Measurements from ENCODE around the gene UGP2.
"Not testable (repeated sequence)": the region's sequence is repeated elsewhere in the genome, so short reads cannot be mapped to it uniquely, and the experiment has no call there.

The UGP2 gene

DNA sequence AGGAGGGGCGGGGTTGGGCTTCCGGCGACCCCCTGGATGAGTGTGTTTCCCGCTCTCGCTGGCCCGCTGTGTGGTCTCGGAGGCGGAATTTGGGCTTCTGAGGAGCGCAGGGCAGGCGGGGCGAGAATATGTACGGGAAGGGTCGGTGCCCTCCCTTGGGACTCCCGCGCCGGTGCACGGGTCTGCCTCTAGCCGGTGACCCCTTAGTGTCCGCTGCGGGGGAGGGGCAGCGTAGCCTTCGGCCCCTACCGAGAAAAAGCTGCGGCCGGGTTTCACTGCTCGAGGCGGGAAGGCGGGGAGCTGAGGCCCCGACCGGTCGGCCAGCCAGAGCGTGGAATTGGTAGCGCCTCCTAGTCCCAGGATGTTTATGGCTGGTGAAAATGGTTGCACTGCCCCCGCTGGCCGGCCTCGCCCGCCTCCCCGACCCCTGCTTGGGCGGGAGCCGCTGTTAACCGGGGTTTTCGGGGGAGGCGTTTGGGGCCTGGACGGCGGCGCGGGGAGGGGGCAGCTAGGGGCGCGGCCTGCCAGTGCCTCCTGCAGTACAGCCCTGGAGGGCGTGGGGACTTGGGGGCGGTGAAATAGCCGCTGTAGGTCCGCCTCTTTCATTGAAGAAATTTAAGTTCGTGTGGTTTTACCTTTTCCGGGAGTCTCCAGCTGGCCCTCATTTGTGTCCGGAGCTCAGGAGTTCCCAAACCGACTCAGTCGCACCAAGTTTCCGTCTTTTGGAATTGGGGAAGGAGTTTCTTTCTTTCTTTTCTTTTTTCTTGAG is at the start of gene UGP2:
TSS of gene UGP2 (plus strand) at position 643 of the 769 bp plus-strand sequence. CDS start 290 bp downstream, outside the sequence.
- Histone ChIP-seq H3K27ac (ENCODE audit: low read depth, low read length) (peak within 1 kb of the TSS; percentile 94), H3K4me1 (ENCODE audit: control insufficient read depth, insufficient read depth, low read length) (peaks cover 17% of the 10 kb centered on the region), H3K9ac (ENCODE audit: low read length) (peak within 1 kb of the TSS; percentile 91), H3K36me3 (ENCODE audit: control insufficient read depth, insufficient read depth, low read length) (peaks cover 22% of the 10 kb centered on the region; the same call in 1 of the 2 replicates), H3K27me3 (ENCODE audit: control insufficient read depth, insufficient read depth, low read length) (no peaks in the 10 kb centered on the region), H3K9me3 (ENCODE audit: control insufficient read depth, insufficient read depth, low read depth, low read length) (no peaks in the 10 kb centered on the region), H3K4me3 (ENCODE audit: low read depth, low read length) (peak within 1 kb of the TSS; percentile 94)

DNA sequence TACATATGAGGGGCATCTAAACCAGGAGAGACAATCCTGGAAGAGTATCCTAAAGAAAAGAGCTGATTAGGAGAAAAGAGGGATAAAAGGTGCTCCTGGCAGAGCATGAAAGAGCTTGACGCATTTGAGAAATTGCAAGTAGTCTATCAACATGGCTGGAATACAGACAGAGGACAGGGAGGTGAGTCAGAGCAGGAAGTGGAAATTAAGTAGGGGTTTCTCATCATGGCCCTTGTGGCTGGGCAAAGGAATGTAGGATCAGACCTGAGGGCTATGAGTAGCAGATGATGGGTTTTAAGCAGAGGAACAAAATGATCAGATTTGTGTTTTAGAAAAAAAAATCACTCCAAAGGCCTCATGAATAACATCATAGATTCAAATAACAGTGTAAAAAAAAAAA is 49.2 kb upstream of the UGP2 start:
- Histone ChIP-seq H3K36me3 (ENCODE audit: control insufficient read depth, insufficient read depth, low read length) (no peaks in the 10 kb centered on the region), H3K4me3 (ENCODE audit: low read depth, low read length) (no peak overlapping the region), H3K9me3 (ENCODE audit: control insufficient read depth, insufficient read depth, low read depth, low read length) (peaks cover 4% of the 10 kb centered on the region; the same call in 1 of the 2 replicates), H3K4me1 (ENCODE audit: control insufficient read depth, insufficient read depth, low read length) (peaks cover 11% of the 10 kb centered on the region), H3K9ac (ENCODE audit: low read length) (no peak overlapping the region), H3K27ac (ENCODE audit: low read depth, low read length) (no peak overlapping the region), H3K27me3 (ENCODE audit: control insufficient read depth, insufficient read depth, low read length) (no peaks in the 10 kb centered on the region)

DNA sequence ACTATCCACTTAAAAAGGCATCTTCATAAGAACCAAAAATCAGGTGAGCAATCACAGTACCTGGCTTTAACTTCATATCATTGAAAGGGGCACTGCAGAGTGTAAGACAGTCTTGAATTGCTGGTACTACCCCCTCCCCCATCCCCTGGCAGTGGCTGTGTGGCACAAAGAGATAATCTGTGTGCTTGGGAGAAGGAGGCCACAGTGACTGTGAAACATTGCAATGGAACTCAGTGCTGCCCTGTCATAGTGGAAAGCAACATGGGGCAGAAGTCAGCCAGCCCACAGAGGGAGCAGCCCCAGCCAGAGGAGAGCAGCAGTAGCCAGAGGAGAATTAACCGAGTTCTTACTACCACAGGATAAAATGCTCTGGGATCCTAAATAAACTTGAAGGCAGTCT is 45.3 kb upstream of the UGP2 start:
- peaks cover 5% of the 10 kb centered on the region for H3K4me1 ChIP-seq (ENCODE audit: control insufficient read depth, insufficient read depth, low read length)
- H3K27me3 ChIP-seq (ENCODE audit: control insufficient read depth, insufficient read depth, low read length) = no peaks in the 10 kb centered on the region
- no peaks in the 10 kb centered on the region for H3K36me3 ChIP-seq (ENCODE audit: control insufficient read depth, insufficient read depth, low read length)
- peaks cover 7% of the 10 kb centered on the region for H3K9me3 ChIP-seq (ENCODE audit: control insufficient read depth, insufficient read depth, low read depth, low read length)
- H3K9ac ChIP-seq (ENCODE audit: low read length) = no peak overlapping the region
- H3K27ac ChIP-seq (ENCODE audit: low read depth, low read length) = no peak overlapping the region
- H3K4me3 ChIP-seq (ENCODE audit: low read depth, low read length) = no peak overlapping the region

DNA sequence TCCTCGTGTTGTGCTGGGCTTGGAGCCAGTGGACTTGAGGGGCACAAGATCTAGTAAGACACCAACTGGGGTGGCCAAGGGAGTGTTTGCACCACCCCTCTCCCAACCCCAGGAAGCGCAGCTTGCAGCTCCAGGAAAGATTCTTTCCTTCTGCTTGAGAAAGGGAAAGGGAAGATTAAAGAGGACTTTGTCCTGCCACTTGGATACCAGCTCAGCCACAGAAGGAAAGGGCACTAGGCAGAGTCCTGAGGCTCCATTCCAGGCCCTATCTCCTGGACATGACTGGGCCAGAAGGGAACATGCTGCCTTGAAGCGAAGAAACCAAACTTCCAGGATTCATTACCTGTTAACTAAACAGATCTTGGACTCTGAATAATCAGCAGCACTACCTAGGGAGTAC is 44.9 kb upstream of the UGP2 start:
- H3K9me3 ChIP-seq (ENCODE audit: control insufficient read depth, insufficient read depth, low read depth, low read length) = peaks cover 9% of the 10 kb centered on the region
- H3K4me1 ChIP-seq (ENCODE audit: control insufficient read depth, insufficient read depth, low read length) = peaks cover 4% of the 10 kb centered on the region; the same call in 1 of the 2 replicates
- H3K4me3 ChIP-seq (ENCODE audit: low read depth, low read length) = no peak overlapping the region
- H3K27me3 ChIP-seq (ENCODE audit: control insufficient read depth, insufficient read depth, low read length) = no peaks in the 10 kb centered on the region
- H3K9ac ChIP-seq (ENCODE audit: low read length) = no peak overlapping the region
- no peaks in the 10 kb centered on the region for H3K36me3 ChIP-seq (ENCODE audit: control insufficient read depth, insufficient read depth, low read length)
- H3K27ac ChIP-seq (ENCODE audit: low read depth, low read length) = no peak overlapping the region

DNA sequence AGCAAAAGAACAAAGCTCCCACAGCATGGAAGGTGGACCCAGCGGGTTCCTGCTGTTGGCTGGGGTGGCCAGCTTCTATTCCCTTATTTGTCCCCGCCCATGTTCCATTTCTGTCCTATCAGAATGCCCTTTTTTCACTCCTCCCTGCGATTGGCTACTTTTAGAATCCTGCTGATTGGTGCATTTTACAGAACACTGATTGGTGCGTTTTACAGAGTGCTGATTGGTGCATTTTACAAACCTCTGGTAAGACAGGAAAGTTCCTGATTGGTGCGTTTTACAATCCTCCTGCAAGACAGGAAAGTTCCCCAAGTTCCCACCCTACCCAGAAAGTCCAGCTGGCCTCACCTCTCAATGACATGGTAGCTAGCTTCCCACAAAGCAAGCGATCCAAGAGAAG is 40.2 kb upstream of the UGP2 start:
- H3K27ac ChIP-seq (ENCODE audit: low read depth, low read length) = no peak overlapping the region
- peaks cover 2% of the 10 kb centered on the region; the same call in 1 of the 2 replicates for H3K4me1 ChIP-seq (ENCODE audit: control insufficient read depth, insufficient read depth, low read length)
- H3K4me3 ChIP-seq (ENCODE audit: low read depth, low read length) = no peak overlapping the region
- H3K9me3 ChIP-seq (ENCODE audit: control insufficient read depth, insufficient read depth, low read depth, low read length) = peaks cover 16% of the 10 kb centered on the region
- no peaks in the 10 kb centered on the region for H3K36me3 ChIP-seq (ENCODE audit: control insufficient read depth, insufficient read depth, low read length)
- no peaks in the 10 kb centered on the region for H3K27me3 ChIP-seq (ENCODE audit: control insufficient read depth, insufficient read depth, low read length)
- H3K9ac ChIP-seq (ENCODE audit: low read length) = no peak overlapping the region

DNA sequence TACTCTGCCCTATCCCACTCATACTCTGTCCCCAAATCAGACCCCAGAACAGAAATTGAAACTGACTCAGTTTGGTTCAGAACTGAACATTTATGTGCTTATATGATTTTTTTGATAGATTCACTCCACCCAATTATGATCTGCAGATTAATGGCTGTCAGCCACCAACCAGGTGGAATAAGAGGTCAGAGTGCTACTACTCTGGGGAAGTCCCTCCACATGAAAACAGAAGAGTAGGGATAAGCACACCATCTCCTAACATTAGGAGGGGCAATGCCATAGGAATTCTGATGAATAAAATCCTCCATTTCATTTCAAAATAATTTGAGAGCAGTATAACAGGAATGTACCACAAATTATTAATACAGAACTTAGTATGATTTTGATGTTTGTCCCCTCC is 36.3 kb upstream of the UGP2 start:
- Histone ChIP-seq H3K9me3 (ENCODE audit: control insufficient read depth, insufficient read depth, low read depth, low read length) (peaks cover 31% of the 10 kb centered on the region), H3K27ac (ENCODE audit: low read depth, low read length) (no peak overlapping the region), H3K36me3 (ENCODE audit: control insufficient read depth, insufficient read depth, low read length) (no peaks in the 10 kb centered on the region), H3K4me3 (ENCODE audit: low read depth, low read length) (no peak overlapping the region), H3K27me3 (ENCODE audit: control insufficient read depth, insufficient read depth, low read length) (no peaks in the 10 kb centered on the region), H3K4me1 (ENCODE audit: control insufficient read depth, insufficient read depth, low read length) (no peaks in the 10 kb centered on the region), H3K9ac (ENCODE audit: low read length) (no peak overlapping the region)

DNA sequence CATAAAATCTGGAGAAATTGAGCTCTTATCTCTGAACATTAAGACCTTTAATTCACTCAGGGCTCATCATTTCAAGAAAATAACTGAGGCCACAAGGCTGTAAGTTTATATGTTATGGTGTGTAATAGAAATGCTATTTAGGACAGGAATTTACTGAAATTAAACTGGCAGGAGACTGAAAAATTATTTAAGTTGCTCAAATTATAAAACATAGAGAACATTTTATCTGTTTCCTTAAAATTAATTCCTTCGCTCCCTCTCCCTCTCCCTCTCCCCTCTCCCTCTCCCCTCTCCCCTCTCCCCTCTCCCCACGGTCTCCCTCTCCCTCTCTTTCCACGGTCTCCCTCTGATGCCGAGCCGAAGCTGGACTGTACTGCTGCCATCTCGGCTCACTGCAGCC is 33.7 kb upstream of the UGP2 start:
- not testable (repeated sequence) for H3K9ac ChIP-seq (ENCODE audit: low read length); H3K36me3 ChIP-seq (ENCODE audit: control insufficient read depth, insufficient read depth, low read length); H3K4me1 ChIP-seq (ENCODE audit: control insufficient read depth, insufficient read depth, low read length); H3K27me3 ChIP-seq (ENCODE audit: control insufficient read depth, insufficient read depth, low read length); H3K27ac ChIP-seq (ENCODE audit: low read depth, low read length); H3K4me3 ChIP-seq (ENCODE audit: low read depth, low read length)
- H3K9me3 ChIP-seq (ENCODE audit: control insufficient read depth, insufficient read depth, low read depth, low read length) = peaks cover 27% of the 10 kb centered on the region

DNA sequence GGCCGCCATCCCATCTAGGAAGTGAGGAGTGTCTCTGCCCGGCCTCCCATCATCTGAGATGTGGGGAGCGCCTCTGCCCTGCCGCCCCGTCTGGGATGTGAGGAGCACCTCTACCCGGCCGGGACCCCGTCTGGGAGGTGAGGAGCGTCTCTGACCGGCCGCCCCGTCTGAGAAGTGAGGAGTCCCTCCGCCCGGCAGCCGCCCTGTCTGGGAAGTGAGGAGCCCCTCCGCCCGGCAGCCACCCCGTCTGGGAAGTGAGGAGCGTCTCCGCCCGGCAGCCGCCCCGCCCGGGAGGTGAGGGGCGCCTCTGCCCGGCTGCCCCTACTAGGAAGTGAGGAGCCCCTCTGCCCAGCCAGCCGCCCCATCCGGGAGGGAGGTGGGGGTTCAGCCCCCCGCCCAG is 32.8 kb upstream of the UGP2 start:
- peaks cover 27% of the 10 kb centered on the region for H3K9me3 ChIP-seq (ENCODE audit: control insufficient read depth, insufficient read depth, low read depth, low read length)
- not testable (repeated sequence) for H3K4me3 ChIP-seq (ENCODE audit: low read depth, low read length); H3K4me1 ChIP-seq (ENCODE audit: control insufficient read depth, insufficient read depth, low read length); H3K36me3 ChIP-seq (ENCODE audit: control insufficient read depth, insufficient read depth, low read length); H3K9ac ChIP-seq (ENCODE audit: low read length); H3K27ac ChIP-seq (ENCODE audit: low read depth, low read length); H3K27me3 ChIP-seq (ENCODE audit: control insufficient read depth, insufficient read depth, low read length)

DNA sequence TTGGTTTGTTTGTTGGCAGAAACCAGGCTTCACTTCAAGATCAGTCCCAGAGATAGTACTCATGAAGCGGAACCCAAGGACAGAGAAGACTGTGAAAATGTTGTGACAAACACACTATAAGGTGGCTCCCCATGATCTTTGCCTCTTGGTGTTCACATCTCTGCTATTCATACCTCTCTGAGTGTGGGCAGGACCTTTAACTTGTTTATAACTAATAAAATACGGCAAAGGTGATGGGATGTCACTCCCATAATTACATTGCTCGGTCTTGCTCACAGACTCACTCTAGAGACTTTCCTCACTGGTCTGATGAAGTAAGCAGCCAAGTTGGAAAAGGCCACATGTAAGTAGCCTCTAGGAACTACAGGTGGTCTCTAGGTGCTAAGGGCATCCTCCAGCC is 30.6 kb upstream of the UGP2 start:
- Histone ChIP-seq H3K4me1 (ENCODE audit: control insufficient read depth, insufficient read depth, low read length) (0 out of 2 replicates have a peak, but pooled peaks cover 6% of the 10 kb centered on the region), H3K4me3 (ENCODE audit: low read depth, low read length) (no peak overlapping the region), H3K27me3 (ENCODE audit: control insufficient read depth, insufficient read depth, low read length) (no peaks in the 10 kb centered on the region), H3K36me3 (ENCODE audit: control insufficient read depth, insufficient read depth, low read length) (no peaks in the 10 kb centered on the region), H3K27ac (ENCODE audit: low read depth, low read length) (no peak overlapping the region), H3K9me3 (ENCODE audit: control insufficient read depth, insufficient read depth, low read depth, low read length) (peaks cover 19% of the 10 kb centered on the region), H3K9ac (ENCODE audit: low read length) (no peak overlapping the region)

DNA sequence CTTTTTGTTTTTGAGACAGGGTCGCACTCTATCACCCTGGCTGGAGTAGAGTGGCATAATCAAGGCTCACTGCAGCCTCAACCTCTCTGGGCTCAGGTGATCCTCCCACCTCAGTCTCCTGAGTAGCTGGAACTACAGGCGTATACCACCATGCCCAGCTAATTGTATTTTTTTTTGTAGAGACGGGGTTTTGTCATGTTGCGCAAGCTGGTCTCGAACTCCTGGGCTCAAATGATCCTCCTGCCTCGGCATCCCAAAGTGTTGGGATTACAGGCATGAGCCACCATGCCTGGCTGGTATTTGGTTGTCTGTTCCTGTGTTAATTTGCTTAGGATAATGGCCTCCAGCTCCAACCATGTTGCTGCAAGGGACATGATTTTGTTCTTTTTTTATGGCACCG is 29.8 kb upstream of the UGP2 start:
- H3K4me3 ChIP-seq (ENCODE audit: low read depth, low read length); H3K27ac ChIP-seq (ENCODE audit: low read depth, low read length): not testable (repeated sequence)

DNA sequence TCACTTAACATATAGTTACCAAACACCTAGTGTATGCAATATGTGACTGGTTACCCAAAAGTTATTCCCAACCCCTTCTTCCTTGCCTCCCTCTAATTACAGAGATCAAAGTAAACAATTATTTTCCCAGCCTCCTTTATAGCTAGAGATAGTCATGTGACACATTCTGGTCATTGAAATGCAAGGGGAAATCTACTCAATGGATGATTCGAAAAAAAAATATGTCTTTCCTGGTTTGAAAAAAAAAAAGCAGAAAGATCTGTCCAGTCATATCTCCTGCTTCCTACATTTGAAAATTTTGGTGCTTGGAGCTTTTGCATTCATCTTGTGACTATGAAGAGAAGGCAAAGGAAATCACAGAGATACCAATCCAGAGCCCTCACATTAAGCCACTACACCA is 27.6 kb upstream of the UGP2 start:
- Histone ChIP-seq H3K36me3 (ENCODE audit: control insufficient read depth, insufficient read depth, low read length) (no peaks in the 10 kb centered on the region), H3K4me1 (ENCODE audit: control insufficient read depth, insufficient read depth, low read length) (0 out of 2 replicates have a peak, but pooled peaks cover 6% of the 10 kb centered on the region), H3K4me3 (ENCODE audit: low read depth, low read length) (no peak overlapping the region), H3K9me3 (ENCODE audit: control insufficient read depth, insufficient read depth, low read depth, low read length) (peaks cover 2% of the 10 kb centered on the region; the same call in 1 of the 2 replicates), H3K27ac (ENCODE audit: low read depth, low read length) (0 out of 2 replicates have a peak overlapping the region, but pooled peaks have one; percentile 21), H3K27me3 (ENCODE audit: control insufficient read depth, insufficient read depth, low read length) (no peaks in the 10 kb centered on the region), H3K9ac (ENCODE audit: low read length) (no peak overlapping the region)

More for the DNA sequence above, 29.8 kb upstream of the UGP2 start:
- H3K9me3 ChIP-seq (ENCODE audit: control insufficient read depth, insufficient read depth, low read depth, low read length) = peaks cover 13% of the 10 kb centered on the region
- not testable (repeated sequence) for H3K9ac ChIP-seq (ENCODE audit: low read length); H3K36me3 ChIP-seq (ENCODE audit: control insufficient read depth, insufficient read depth, low read length); H3K27me3 ChIP-seq (ENCODE audit: control insufficient read depth, insufficient read depth, low read length); H3K4me1 ChIP-seq (ENCODE audit: control insufficient read depth, insufficient read depth, low read length)
